H1 (cell line): ENCODE data around the gene PRLHR. TPM values are rescaled to one million over a fixed set of nuclear protein-coding genes. Genes with fewer than 3 reads are reported as not detected.

Source experiments
- CTCF ChIA-PET: fragments of 300-600 bp; sonication (Branson Sonifier 250); formaldehyde crosslinking; loops from one replicate; lab custom pipeline; 2021; ENCODE audit not compliant: partially characterized antibody; lab: Charles Lee
- POLR2A ChIA-PET: fragments of 300-600 bp; sonication (Branson Sonifier 250); formaldehyde crosslinking; loops from one replicate; lab custom pipeline; 2021; ENCODE audit warnings: inconsistent platforms; ENCODE audit not compliant: partially characterized antibody; lab: Charles Lee
- DNase-seq, 2 experiments: peaks; one replicate each; pipeline versions ENCODE4 v3.0.0 to v3.0.0-alpha.2; 2010 to 2022; ENCODE audit warnings: low spot score in 2 of 2, low read depth in 1 of 2, mixed read lengths in 1 of 2
- FAIRE-seq: peaks from 2 replicates; lab custom pipeline; 2011; peaks lifted over from hg19 to GRCh38; lab: Jason Lieb, UNC
- H2AFZ ChIP-seq: 2 replicates; pipeline ENCODE4 v1.8.1; 2012; ENCODE audit warnings: low read length, inconsistent platforms
- H2AK5ac ChIP-seq: 2 replicates; pipeline ENCODE4 v1.6.1; 2013; ENCODE audit warnings: low read depth, low read length
- H2BK120ac ChIP-seq: replicated peaks from 2 replicates; pipeline ENCODE3; 2013; ENCODE audit warnings: low read depth, low read length, inconsistent platforms
- H2BK12ac ChIP-seq: 2 replicates; pipeline ENCODE4 v1.6.1; 2013; ENCODE audit warnings: low read depth, low read length
- H2BK15ac ChIP-seq: 2 replicates; pipeline ENCODE4 v1.6.1; 2013; ENCODE audit warnings: low read length
- H2BK20ac ChIP-seq: 2 replicates; pipeline ENCODE4 v1.6.1; 2013; ENCODE audit warnings: low read length
- H2BK5ac ChIP-seq: 2 replicates; pipeline ENCODE4 v1.6.1; 2013; ENCODE audit warnings: low read depth, low read length
- H3K14ac ChIP-seq: 2 replicates; pipeline ENCODE4 v1.6.1; 2013; ENCODE audit warnings: inconsistent platforms; ENCODE audit not compliant: insufficient read length
- H3K18ac ChIP-seq: 2 replicates; pipeline ENCODE4 v1.6.1; 2013; ENCODE audit warnings: low read length; ENCODE audit errors: extremely low read depth
- H3K23ac ChIP-seq: 2 replicates; pipeline ENCODE4 v1.6.1; 2013; ENCODE audit warnings: inconsistent platforms; ENCODE audit not compliant: insufficient read length
- H3K23me2 ChIP-seq: 2 replicates; pipeline ENCODE4 v1.6.1; 2013; ENCODE audit warnings: low read depth, low read length
- H3K27ac ChIP-seq: 2 replicates; pipeline ENCODE4 v1.6.1; 2011; ENCODE audit warnings: low read depth, low read length, inconsistent platforms
- H3K27me3 ChIP-seq, 4 experiments: replicated peaks in 1 of 4; 1 replicate in 1 of 4; 2 replicates in 3 of 4; pipeline versions ENCODE4 v1.6.1 to v1.8.1; 2011 to 2013; ENCODE audit warnings: low read length in 3 of 4, mild to moderate bottlenecking in 3 of 4, inconsistent platforms in 2 of 4, mixed read lengths in 2 of 4, moderate library complexity in 1 of 4; ENCODE audit not compliant: control insufficient read depth in 3 of 4, insufficient read depth in 3 of 4; ENCODE audit errors: extremely low read depth in 1 of 4
- H3K36me3 ChIP-seq, 4 experiments: 2 replicates each; pipeline versions ENCODE4 v1.6.1 to v1.8.1; 2011 to 2013; ENCODE audit warnings: mild to moderate bottlenecking in 4 of 4, low read length in 3 of 4, moderate library complexity in 2 of 4, control low read depth in 1 of 4, inconsistent platforms in 1 of 4; ENCODE audit not compliant: insufficient read depth in 4 of 4, control insufficient read depth in 2 of 4
- H3K4ac ChIP-seq: replicated peaks from 2 replicates; pipeline ENCODE3; 2013; ENCODE audit warnings: low read length, low read depth, mixed read lengths, inconsistent platforms; ENCODE audit not compliant: insufficient read length
- H3K4me1 ChIP-seq, 4 experiments: replicated peaks in 1 of 4; 1 replicate in 1 of 4; 2 replicates in 3 of 4; pipeline versions ENCODE4 v1.6.1 to v1.8.1; 2011 to 2013; ENCODE audit warnings: low read length in 3 of 4, inconsistent platforms in 2 of 4, mixed read lengths in 1 of 4; ENCODE audit not compliant: insufficient read depth in 4 of 4, control insufficient read depth in 3 of 4
- H3K4me2 ChIP-seq, 2 experiments: 2 replicates each; pipeline versions ENCODE4 v1.6.1 to v1.8.1; 2011 to 2013; ENCODE audit warnings: low read depth in 2 of 2, low read length in 2 of 2, control low read depth in 1 of 2, inconsistent platforms in 1 of 2, mild to moderate bottlenecking in 1 of 2; ENCODE audit not compliant: insufficient read depth in 1 of 2
- H3K4me3 ChIP-seq, 4 experiments: fragments of 200-600, 300-600 bp in 1 of 4; sonication (generic), shearing (Covaris generic), sonication (Bioruptor Twin) in 1 of 4; 2 replicates each; pipeline versions ENCODE4 v1.5.1 to v1.8.1; 2011 to 2016; ENCODE audit warnings: low read length in 4 of 4, low read depth in 3 of 4, control low read depth in 2 of 4, inconsistent platforms in 2 of 4, mild to moderate bottlenecking in 2 of 4, mixed read lengths in 1 of 4, moderate library complexity in 1 of 4; ENCODE audit not compliant: insufficient read depth in 2 of 4; ENCODE audit errors: extremely low read depth in 1 of 4
- H3K56ac ChIP-seq: replicated peaks from 2 replicates; pipeline ENCODE3; 2013; ENCODE audit warnings: low read depth, mild to moderate bottlenecking, mixed read lengths, low read length, inconsistent platforms; ENCODE audit not compliant: insufficient read length
- H3K79me1 ChIP-seq: 2 replicates; pipeline ENCODE4 v1.6.1; 2013; ENCODE audit warnings: low read depth, low read length, control low read depth
- H3K79me2 ChIP-seq, 2 experiments: 2 replicates each; pipeline versions ENCODE4 v1.6.1 to v1.8.1; 2012 to 2013; ENCODE audit warnings: low read length in 2 of 2, mild to moderate bottlenecking in 2 of 2, inconsistent platforms in 1 of 2; ENCODE audit not compliant: insufficient read depth in 2 of 2, control insufficient read depth in 1 of 2
- H3K9ac ChIP-seq, 4 experiments: replicated peaks in 1 of 4; 1 replicate in 1 of 4; 2 replicates in 3 of 4; pipeline versions ENCODE4 v1.6.1 to v1.8.1; 2011 to 2013; ENCODE audit warnings: low read depth in 3 of 4, low read length in 3 of 4, control low read depth in 2 of 4, mild to moderate bottlenecking in 2 of 4, moderate library complexity in 2 of 4, inconsistent platforms in 1 of 4; ENCODE audit errors: extremely low read depth in 1 of 4
- H3K9me3 ChIP-seq, 2 experiments: 2 replicates each; pipeline versions ENCODE4 v1.6.1 to v1.8.1; 2012 to 2013; ENCODE audit warnings: mild to moderate bottlenecking in 2 of 2, moderate library complexity in 2 of 2, control low read depth in 1 of 2, inconsistent platforms in 1 of 2, low read depth in 1 of 2, low read length in 1 of 2, mixed read lengths in 1 of 2; ENCODE audit not compliant: insufficient read depth in 2 of 2
- H4K20me1 ChIP-seq, 2 experiments: replicated peaks in 1 of 2; 2 replicates each; pipeline versions ENCODE3 to v1.8.1; 2011 to 2013; ENCODE audit warnings: inconsistent platforms in 2 of 2, low read length in 2 of 2, mild to moderate bottlenecking in 1 of 2; ENCODE audit not compliant: insufficient read depth in 2 of 2, control insufficient read depth in 1 of 2
- H4K5ac ChIP-seq: 2 replicates; pipeline ENCODE4 v1.6.1; 2013; ENCODE audit warnings: low read length, low read depth, mixed read lengths, inconsistent platforms; ENCODE audit not compliant: insufficient read length
- H4K8ac ChIP-seq: 2 replicates; pipeline ENCODE4 v1.8.0; 2013; ENCODE audit warnings: mild to moderate bottlenecking, moderate library complexity, low read length, inconsistent platforms; ENCODE audit not compliant: insufficient read depth; ENCODE audit errors: extremely low read depth
- H4K91ac ChIP-seq: replicated peaks from 2 replicates; pipeline ENCODE3; 2013; ENCODE audit warnings: low read length, mixed read lengths, inconsistent platforms; ENCODE audit not compliant: insufficient read length
- ASH2L ChIP-seq: fragments of 200-600, 300-600 bp; sonication (generic); IDR thresholded peaks from one replicate; pipeline ENCODE4 v1.7.1; 2017; ENCODE audit warnings: low read length
- HDAC2 ChIP-seq, 2 experiments: fragments of 300-600 bp in 1 of 2; sonication (generic) in 1 of 2; IDR thresholded peaks; 2 replicates each; pipeline ENCODE4 v1.6.1; 2011 to 2012; ENCODE audit warnings: low read depth in 2 of 2, low read length in 2 of 2, mild to moderate bottlenecking in 2 of 2, moderate library complexity in 2 of 2, borderline replicate concordance in 1 of 2, inconsistent platforms in 1 of 2
- KDM4A ChIP-seq: IDR thresholded peaks from one replicate; pipeline ENCODE4 v1.7.1; 2012; ENCODE audit warnings: low read depth, mild to moderate bottlenecking, moderate library complexity, low read length, inconsistent platforms; ENCODE audit not compliant: severe bottlenecking
- MAX ChIP-seq: IDR thresholded peaks from 2 replicates; pipeline ENCODE4 v1.6.1; 2012; ENCODE audit warnings: inconsistent platforms
- RAD21 ChIP-seq, 2 experiments: IDR thresholded peaks in 1 of 2; conservative IDR thresholded peaks in 1 of 2; 2 replicates each; pipeline ENCODE4 v1.6.1; 2011; ENCODE audit warnings: low read depth in 2 of 2, low read length in 2 of 2, improper control_type of control experiment in 1 of 2, inconsistent platforms in 1 of 2, mild to moderate bottlenecking in 1 of 2, moderate library complexity in 1 of 2
- SP4 ChIP-seq: IDR thresholded peaks from 2 replicates; pipeline ENCODE4 v1.6.1; 2012; ENCODE audit warnings: low read length, inconsistent platforms
- TEAD4 ChIP-seq: IDR thresholded peaks from 2 replicates; pipeline ENCODE4 v1.6.1; 2012; ENCODE audit warnings: low read depth, low read length, inconsistent platforms, mixed read lengths
- WGBS, 2 experiments: shearing (Covaris generic) in 1 of 2; methylation state at CpG; one replicate each; pipeline versions ENCODE4 v1.1.6 to v1.1.7; 2013 to 2015; ENCODE audit warnings: low lambda C conversion rate in 2 of 2, mixed read lengths in 2 of 2, inconsistent platforms in 1 of 2, low coverage in 1 of 2, missing lambda C conversion rate in 1 of 2; ENCODE audit not compliant: insufficient replicate concordance in 2 of 2, insufficient coverage in 1 of 2, insufficient read length in 1 of 2; ENCODE audit errors: extremely low coverage in 1 of 2, missing lambda C conversion rate in 1 of 2; 5-methylcytosine and 5-hydroxymethylcytosine counted together
- long read RNA-seq, 2 experiments: library from RNA in 1 of 2; library from capped mRNA in 1 of 2; stranded (forward); transcript quantifications; one replicate each; pipeline ENCODE4 v2.0.0, GENCODE V29; 2021; ENCODE audit warnings: inconsistent platforms in 1 of 2
- polyA minus RNA-seq, 3 experiments: library from RNA; depleted of rRNA, polyadenylated mRNA; stranded (reverse); fragments of >200 nt; gene quantifications; 1 replicate in 2 of 3; 2 replicates in 1 of 3; pipeline ENCODE4 v1.2.3, GENCODE V29; 2011
- polyA plus RNA-seq, 7 experiments: library from polyadenylated mRNA; depleted of rRNA in 3 of 7; stranded (reverse) in 5 of 7; unstranded in 2 of 7; fragments of >200 nt in 5 of 7; fragments of 200-250 nt in 2 of 7; gene quantifications; 1 replicate in 5 of 7; 2 replicates in 1 of 7; 4 replicates in 1 of 7; pipeline versions ENCODE4 v1.2.1 to v1.2.3, GENCODE V29; 2011 to 2013; ENCODE audit warnings: missing spikeins in 2 of 7, mixed read lengths in 2 of 7
- total RNA-seq: library from RNA; stranded (reverse); fragmentation: NEBNext Ultra II Directional; extraction: Animal tissue kit (Norgen Biotek cat#: 25700); gene quantifications from 2 replicates; pipeline ENCODE4 v1.2.1, GENCODE V29; 2021

PRLHR gene
- total RNA-seq (not detected in 2 replicates), polyA plus RNA-seq (2011; rRNA removed) (0.05 TPM in 1 of 2 replicates, not detected in the other), polyA minus RNA-seq (2011; rRNA and poly(A)+ RNA removed) (not detected in 2 replicates)
- not detected for polyA plus RNA-seq (2011; cell fraction: cytosol; rRNA removed)
- 0.03 TPM for polyA plus RNA-seq (2011; cell fraction: nucleus; rRNA removed)
- 0.10 TPM in 1 of 4 replicates, not detected in the others for polyA plus RNA-seq (2012, experiment 1 of 2)
- not detected for polyA plus RNA-seq (2012, experiment 2 of 2)
- 0.02 TPM for polyA plus RNA-seq (2013, experiment 1 of 2)
- 0.02 TPM for polyA plus RNA-seq (2013, experiment 2 of 2)
- polyA minus RNA-seq (2011; cell fraction: cytosol; rRNA and poly(A)+ RNA removed), result not detected
- not detected for polyA minus RNA-seq (2011; cell fraction: nucleus; rRNA and poly(A)+ RNA removed)
- long read RNA-seq, experiment 1, result 0 reads
- long read RNA-seq, experiment 2, result 0 reads

GRCh38 chr10:118595598-118596425, at the start of gene PRLHR:
Gene PRLHR (minus strand): TSS chr10:118595648. CDS start chr10:118595244, 404 bp downstream.
- Histone ChIP-seq H3K4me2 (peak within 1 kb of the TSS; percentile 91 to 93), H3K27me3 (peaks cover 17 to 41% (median 33%) of the 10 kb centered on the region in 4 experiments)
- no peak for FAIRE-seq
- TF ChIP-seq MAX (peak; percentile 69), KDM4A (peak; percentile 30), TEAD4 (peak; percentile 67), ASH2L (peak; percentile 64), HDAC2 (IDR thresholded peaks at IDR 0.05; ENCODE audit: borderline replicate concordance in 1 of 2, low read depth in 2 of 2, low read length in 2 of 2) (peak in 1 of 2 experiments; percentile 89; a peak in 2 of 4 replicates), RAD21 (IDR thresholded peaks at IDR 0.05 in 1 of 2, conservative IDR thresholded peaks at IDR 0.05 in 1 of 2; ENCODE audit: low read depth in 2 of 2, low read length in 2 of 2) (0 out of 4 replicates have a peak, but pooled peaks of 1 of the 2 experiments have one; percentile 4), SP4 (no peak)

More at GRCh38 chr10:118595598-118596425, at the start of gene PRLHR:
- Histone ChIP-seq H2BK20ac (no peak within 1 kb of the TSS), H3K79me2 (no peaks in the 10 kb centered on the region), H2BK15ac (no peak within 1 kb of the TSS; the same call in 1 of the 2 replicates), H3K79me1 (no peaks in the 10 kb centered on the region), H3K14ac (no peak within 1 kb of the TSS), H2AK5ac (no peak within 1 kb of the TSS), H4K91ac (no peak within 1 kb of the TSS), H2BK120ac (no peak within 1 kb of the TSS), H3K4me3 (peak within 1 kb of the TSS; percentile 27 to 68 (median 58); a peak in 7 of 8 replicates), H3K27ac (no peak within 1 kb of the TSS), H3K56ac (no peak within 1 kb of the TSS), H3K36me3 (no peaks in the 10 kb centered on the region), H3K23ac (no peak within 1 kb of the TSS), H4K5ac (no peak within 1 kb of the TSS), H3K4ac (no peak within 1 kb of the TSS), H4K20me1 (peaks cover 2 to 7% of the 10 kb centered on the region in 2 experiments), H3K9me3 (no peaks in the 10 kb centered on the region; a peak in 1 of 4 replicates), H2BK12ac (no peak within 1 kb of the TSS), H3K18ac (no peak within 1 kb of the TSS), H3K4me1 (peaks cover 0 to 17% (median 12%) of the 10 kb centered on the region in 4 experiments; a peak in 5 of 7 replicates), H3K23me2 (peaks cover 12% of the 10 kb centered on the region; the same call in 1 of the 2 replicates), H2BK5ac (no peak within 1 kb of the TSS; the same call in 1 of the 2 replicates), H2AFZ (no peak within 1 kb of the TSS), H4K8ac (no peak within 1 kb of the TSS; the same call in 1 of the 2 replicates), H3K9ac (no peak within 1 kb of the TSS)
- 4% methylated on average over 49 of the region's 52 CpGs; no CpG with 5 or more reads in 1 of the 2 experiments for WGBS, 2 experiments
- ChIA-PET CTCF (interaction anchor here (0.7 to 2.4 kb wide), 15 partner anchors 14 to 136 kb away, joined by 3 to 10 read pairs (median 4); no protein-coding TSS in a partner anchor), POLR2A (interaction anchor here (1.0 to 1.2 kb wide), 2 partner anchors 89 to 159 kb away, joined by 3 to 7 read pairs; partner anchors contain the start of gene CACUL1)
- DNase-seq, result peak in 1 of 2 experiments; percentile 90
